SK-N-SH treated with all-trans-retinoic acid at 6 μM for 48 hours (cell line): ENCODE measurements around the gene NDUFA13.

Source experiments
- ARNTL ChIP-seq: fragments of 450-650 bp; formaldehyde crosslinking; IDR thresholded peaks from 2 replicates; pipeline ENCODE4 v1.5.0; 2020; ENCODE audit warnings: low read depth, mild to moderate bottlenecking, moderate library complexity, borderline replicate concordance
- BACH2 ChIP-seq: fragments of 250-450 bp; sonication (Bioruptor Pico); IDR thresholded peaks from 2 replicates; pipeline ENCODE4 v1.9.0; 2021; ENCODE audit warnings: mild to moderate bottlenecking, borderline replicate concordance
- ESRRG ChIP-seq: fragments of 250-450 bp; sonication (Bioruptor Pico); IDR thresholded peaks from 2 replicates; pipeline ENCODE4 v1.6.1; 2021; ENCODE audit warnings: mild to moderate bottlenecking
- GLIS3 ChIP-seq: fragments of 250-450 bp; sonication (Bioruptor Pico); IDR thresholded peaks from 2 replicates; pipeline ENCODE4 v1.5.0; 2020; ENCODE audit warnings: mild to moderate bottlenecking, moderate library complexity
- PATZ1 ChIP-seq: fragments of 250-450 bp; sonication (Bioruptor Pico); IDR thresholded peaks from 2 replicates; pipeline ENCODE4 v1.8.0; 2020; ENCODE audit warnings: mild to moderate bottlenecking, moderate library complexity, borderline replicate concordance
- POU6F1 ChIP-seq: fragments of 250-450 bp; sonication (Bioruptor Pico); IDR thresholded peaks from 2 replicates; pipeline ENCODE4 v1.8.0; 2021; ENCODE audit warnings: low read depth, mild to moderate bottlenecking, moderate library complexity, borderline replicate concordance
- PPARA ChIP-seq: fragments of 250-450 bp; sonication (Bioruptor Pico); IDR thresholded peaks from 2 replicates; pipeline ENCODE4 v1.5.0; 2020; ENCODE audit warnings: mild to moderate bottlenecking, borderline replicate concordance
- RARB ChIP-seq: fragments of 250-450 bp; sonication (Bioruptor Pico); IDR thresholded peaks from 2 replicates; pipeline ENCODE4 v1.8.0; 2021; ENCODE audit warnings: mild to moderate bottlenecking, moderate library complexity
- SNAI2 ChIP-seq: fragments of 250-450 bp; sonication (Bioruptor Pico); IDR thresholded peaks from 2 replicates; pipeline ENCODE4 v1.5.0; 2020; ENCODE audit warnings: mild to moderate bottlenecking, moderate library complexity
- ZFP3 ChIP-seq: fragments of 250-450 bp; sonication (Bioruptor Pico); IDR thresholded peaks from 2 replicates; pipeline ENCODE4 v1.5.0; 2020; ENCODE audit warnings: mild to moderate bottlenecking, moderate library complexity
- ZFP30 ChIP-seq: fragments of 450-650 bp; formaldehyde crosslinking; IDR thresholded peaks from 2 replicates; pipeline ENCODE4 v1.5.0; 2022; ENCODE audit warnings: mild to moderate bottlenecking, moderate library complexity
- ZNF565 ChIP-seq: fragments of 450-650 bp; formaldehyde crosslinking; conservative IDR thresholded peaks from 2 replicates; pipeline ENCODE4 v1.5.0; 2020; ENCODE audit warnings: low read depth, mild to moderate bottlenecking, moderate library complexity
- ZNF70 ChIP-seq: fragments of 450-650 bp; formaldehyde crosslinking; IDR thresholded peaks from 2 replicates; pipeline ENCODE4 v1.5.0; 2020; ENCODE audit warnings: mild to moderate bottlenecking, moderate library complexity

GRCh38 chr19:19491321-19492025 lies 24.6 kb upstream of the NDUFA13 start:
- TF ChIP-seq BACH2 (CRISPR knock-in tag) (no peak), ZFP3 (no peak), POU6F1 (no peak), PPARA (CRISPR knock-in tag) (no peak), PATZ1 (CRISPR knock-in tag) (no peak), ZNF565 (no peak), ARNTL (CRISPR knock-in tag) (no peak), SNAI2 (CRISPR knock-in tag) (no peak), ESRRG (CRISPR knock-in tag) (no peak), GLIS3 (no peak), RARB (CRISPR knock-in tag) (no peak), ZNF70 (CRISPR knock-in tag) (no peak), ZFP30 (CRISPR knock-in tag) (no peak)
